Activated CD8-positive, alpha-beta memory T cell treated with anti-CD3 and anti-CD28 coated beads, Interleukin-2, amount 50 U/mL, for 4 hours (primary cell): ENCODE measurements around the gene TRMT2B.
"Not testable (repeated sequence)": the region's sequence is repeated elsewhere in the genome, so short reads cannot be mapped to it uniquely, and the experiment has no call there.

ENCODE experiments used
- DNase-seq: peaks from one replicate; pipeline ENCODE4 v3.0.0-alpha.2; 2020

Gene TRMT2B

DNA sequence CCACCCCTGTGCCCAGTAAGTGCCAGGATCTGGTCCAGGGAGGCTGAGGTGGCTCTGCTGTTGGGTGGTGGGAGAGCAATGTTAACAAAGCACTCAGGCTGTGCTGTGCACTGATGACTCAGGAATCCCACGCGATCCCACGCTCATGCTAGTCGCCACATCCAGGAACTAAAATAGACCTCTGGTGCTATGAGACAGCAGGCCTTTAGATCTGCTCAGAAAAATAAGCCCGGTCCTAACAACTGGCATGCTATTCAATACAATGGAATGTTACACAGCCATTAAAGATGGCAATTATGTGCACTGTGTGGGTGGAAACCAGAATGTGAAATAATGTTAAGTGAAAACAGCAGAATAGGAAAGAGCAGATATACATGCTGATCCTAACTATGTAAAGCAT is 56.4 kb downstream of the TRMT2B start:
- DNase-seq = no peak

DNA sequence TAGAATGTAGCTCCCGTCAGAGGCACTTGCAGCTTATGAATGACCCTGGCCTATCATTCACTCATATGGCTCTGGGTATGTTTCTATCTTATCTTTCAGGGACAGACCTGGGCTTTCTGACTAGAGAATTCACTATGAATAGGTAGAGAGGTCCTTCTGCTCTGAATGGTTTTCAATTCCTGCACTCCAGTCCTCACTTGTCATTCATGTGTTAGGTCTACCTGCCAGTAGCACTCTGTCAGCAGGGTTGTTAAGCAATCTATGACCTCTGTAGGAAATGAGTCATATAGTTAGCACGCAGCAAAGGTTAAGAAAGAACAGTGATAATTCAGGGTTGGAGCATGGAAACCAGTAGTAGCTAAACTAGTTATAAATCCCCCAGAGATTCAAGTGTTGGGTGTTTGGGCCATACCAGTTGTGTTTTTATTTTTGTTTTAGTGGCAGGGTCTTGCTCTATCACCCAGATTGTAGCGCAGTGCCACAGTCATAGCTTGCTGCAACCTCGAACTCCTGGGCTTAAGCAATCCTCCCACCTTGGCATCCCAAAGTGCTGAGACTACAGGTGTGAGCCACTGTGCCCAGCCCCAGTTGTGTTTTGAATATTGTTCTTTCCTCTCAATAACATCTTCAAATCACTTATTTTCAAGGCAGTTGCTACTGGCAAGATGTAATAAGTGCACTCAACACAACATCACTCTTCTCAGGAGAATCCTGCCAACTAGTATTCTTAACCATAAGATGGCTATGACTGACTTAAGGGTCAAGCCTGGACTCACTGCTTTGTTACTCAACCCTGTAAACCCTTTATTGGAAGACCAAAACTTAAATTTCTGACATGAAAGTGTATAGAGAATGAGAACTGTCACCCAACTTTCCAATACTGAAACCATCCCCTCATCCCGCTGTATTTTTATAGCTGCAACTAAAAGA is 57.3 kb downstream of the TRMT2B start:
- DNase-seq = no peak

DNA sequence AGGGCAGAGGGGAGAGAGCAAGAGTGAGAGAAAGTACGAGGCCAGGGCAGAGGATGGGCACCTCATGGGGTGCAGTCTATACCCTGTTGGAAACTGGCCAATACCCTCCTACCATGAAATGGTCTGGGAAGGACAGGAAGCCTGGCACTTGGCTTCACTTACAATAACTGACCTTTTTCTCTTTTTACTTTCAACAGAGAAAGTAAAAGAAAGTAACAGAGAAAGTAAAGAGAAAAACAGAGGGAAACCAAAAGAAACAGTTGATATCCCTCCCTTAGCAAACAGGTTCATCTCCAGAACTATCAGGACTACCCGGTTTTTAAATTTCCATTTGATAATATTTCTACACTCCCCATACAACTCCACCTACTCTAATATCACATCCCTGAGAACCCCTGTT is 61.8 kb downstream of the TRMT2B start:
- DNase-seq = no peak

DNA sequence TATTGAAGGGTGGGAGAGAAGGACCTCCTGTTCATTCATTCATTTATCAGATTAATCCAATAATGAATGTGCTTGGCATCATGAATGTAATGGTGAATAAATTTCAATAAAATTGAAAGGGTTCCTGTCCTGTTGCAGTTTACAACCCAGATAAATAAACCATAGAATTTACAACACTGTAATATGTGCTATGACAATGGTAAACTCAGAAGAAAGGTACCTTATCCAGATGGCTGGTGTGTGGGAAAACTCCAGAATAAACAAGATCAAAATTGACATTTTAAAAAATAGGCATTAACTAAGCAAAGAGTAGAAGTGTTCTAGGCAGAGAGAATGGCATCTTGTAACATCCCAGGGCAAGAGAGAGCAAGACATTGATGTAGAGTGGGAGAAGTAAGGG is 67.1 kb downstream of the TRMT2B start:
- DNase-seq = no peak

DNA sequence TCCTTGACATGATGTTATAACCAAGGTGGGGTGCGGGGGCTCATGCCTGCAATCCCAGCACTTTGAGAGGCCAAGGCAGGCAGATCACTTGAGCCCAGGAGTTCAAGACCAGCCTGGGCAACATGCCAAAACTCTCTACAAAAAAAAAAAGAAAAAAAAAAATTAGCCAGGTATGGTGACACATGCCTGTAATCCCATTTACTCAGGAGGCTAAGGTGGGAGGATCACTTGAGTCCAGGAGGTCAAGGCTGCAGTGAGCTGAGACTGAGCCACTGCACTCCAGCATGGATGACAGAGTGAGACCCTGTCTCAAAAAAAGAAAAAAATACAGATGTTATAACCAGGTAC is 70.4 kb downstream of the TRMT2B start:
- DNase-seq = not testable (repeated sequence)

DNA sequence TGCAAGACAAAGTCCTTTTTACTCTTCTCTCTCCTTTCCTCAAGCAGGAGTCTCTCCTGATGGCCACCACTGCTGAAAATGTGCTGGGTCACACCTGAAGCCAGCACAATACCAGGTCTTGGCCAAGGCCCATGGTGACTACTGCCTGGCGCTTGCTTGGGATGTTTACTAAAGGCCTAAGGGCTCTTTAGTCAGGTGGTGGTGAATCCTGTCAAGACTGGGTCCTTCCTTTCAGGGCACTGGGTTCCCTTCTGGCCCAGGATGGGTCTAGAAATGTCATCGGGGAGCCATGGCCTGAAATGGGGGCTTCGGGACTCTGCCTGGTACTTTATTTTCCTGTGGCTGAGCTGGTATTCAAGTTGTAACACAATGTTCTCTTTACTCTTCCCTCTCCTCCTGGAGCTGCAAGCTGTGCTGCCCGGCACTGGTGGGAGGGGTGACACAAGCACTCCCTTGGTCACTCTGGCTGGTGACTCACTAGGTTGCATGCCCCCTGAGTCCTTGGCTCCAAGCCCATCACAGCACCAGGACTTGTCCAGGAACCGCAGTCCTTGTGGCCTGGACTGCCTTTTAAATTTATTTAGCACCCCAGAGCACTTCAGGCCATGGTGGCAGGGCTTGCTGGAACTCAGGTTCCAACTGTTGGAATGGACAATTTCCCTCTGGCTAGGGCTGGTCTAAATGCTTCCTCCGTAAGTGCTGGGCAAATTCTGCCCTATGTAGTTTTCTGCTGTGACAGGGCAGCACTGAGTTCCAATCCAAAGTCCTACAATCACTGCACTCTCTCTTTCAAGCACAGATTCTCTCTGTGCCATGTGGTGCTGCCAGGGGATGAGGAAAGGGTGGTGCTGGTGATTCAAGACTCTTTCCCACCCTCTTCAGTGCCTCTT is 71.1 kb downstream of the TRMT2B start:
- no peak for DNase-seq

DNA sequence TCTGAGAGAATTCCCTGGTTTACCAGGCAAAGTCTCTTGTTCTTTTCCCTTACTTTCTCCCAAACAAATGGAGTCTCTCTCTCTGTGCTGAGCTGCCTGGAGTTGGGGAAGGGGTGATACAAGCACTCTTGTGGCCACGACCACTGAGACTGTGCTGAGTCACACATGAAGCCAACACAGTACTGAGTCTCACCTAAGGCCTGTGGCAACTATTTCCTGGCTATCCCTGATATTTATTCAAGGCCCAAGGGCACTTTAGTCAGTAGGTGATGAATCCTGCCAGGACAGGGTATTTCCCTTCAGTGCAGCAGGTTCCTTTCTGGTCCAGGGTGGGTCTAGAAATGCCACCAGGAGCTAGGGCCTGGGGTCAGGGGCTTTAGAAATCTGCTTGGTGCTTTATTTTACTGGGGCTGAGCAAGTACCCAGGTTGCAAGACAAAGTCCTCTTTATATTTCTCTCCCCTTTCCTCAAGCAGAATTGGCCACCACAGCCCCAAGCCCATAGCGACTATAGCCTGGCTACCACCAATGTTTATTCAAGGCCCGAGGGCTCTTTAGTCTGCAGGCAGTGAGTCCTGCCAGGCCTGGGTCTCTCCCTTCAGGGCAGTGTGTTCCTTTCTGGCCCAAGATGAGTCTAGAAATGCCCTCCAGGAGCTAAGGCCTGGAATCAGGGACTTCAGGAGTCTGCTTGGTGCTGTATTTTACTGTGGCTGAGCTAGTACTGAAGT is 71.9 kb downstream of the TRMT2B start:
- DNase-seq = no peak

DNA sequence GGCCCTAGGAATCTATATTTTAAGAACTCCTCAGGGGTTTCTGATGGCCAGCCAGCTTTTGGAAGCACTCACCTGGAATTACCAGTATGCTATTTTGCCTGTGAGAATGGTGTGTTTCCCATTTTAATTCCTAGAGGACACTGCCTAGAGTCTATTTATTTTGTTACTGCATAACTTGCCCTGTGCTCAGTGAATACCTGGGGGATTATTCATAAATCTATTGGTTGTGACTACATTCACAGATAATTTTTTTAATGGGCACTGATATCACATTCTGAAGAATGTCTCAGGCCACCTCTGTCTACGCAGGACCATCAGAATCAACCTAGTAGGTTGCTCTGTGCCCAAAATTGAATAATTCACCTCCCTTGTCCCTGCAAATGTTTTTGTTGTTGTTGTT is 75.7 kb downstream of the TRMT2B start:
- DNase-seq = no peak

DNA sequence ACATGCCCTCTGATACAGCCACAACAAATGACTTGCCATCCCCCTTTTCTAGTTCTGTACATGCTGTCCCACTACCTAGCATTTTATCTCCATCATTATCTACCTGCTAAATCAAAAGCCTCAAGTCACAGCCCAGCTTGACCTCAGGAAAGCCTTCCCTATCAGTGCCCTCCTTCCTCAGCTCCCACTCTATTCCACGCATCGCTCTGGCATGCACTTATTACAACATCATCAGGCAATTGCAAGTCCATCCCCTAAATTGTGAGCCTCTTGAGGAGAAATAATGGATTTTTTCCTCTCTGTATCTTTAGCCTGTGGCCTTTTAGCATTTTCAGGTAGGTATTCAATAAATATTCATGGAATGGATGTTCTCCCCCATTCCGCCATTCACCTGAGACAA is 76.7 kb downstream of the TRMT2B start:
- DNase-seq = no peak

DNA sequence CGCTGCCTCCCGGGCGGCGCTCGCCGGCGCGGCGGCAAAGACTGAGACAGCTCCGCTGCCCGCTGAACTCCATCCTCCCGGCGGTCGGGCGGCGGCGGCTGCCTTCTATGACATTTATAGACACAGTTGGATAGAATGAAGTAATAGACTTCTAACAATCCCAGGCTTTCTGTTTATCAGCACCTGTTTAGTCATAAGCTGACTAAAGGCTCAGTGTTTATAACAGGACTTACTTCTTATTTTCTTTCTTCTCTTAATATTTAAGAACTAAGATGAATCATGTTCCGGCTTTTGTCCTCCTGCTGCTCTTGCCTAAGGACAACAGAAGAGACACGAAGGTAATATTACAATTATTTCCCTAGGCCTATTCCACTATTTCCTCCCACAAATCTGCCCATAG is 78.5 kb downstream of the TRMT2B start:
- DNase-seq = no peak

DNA sequence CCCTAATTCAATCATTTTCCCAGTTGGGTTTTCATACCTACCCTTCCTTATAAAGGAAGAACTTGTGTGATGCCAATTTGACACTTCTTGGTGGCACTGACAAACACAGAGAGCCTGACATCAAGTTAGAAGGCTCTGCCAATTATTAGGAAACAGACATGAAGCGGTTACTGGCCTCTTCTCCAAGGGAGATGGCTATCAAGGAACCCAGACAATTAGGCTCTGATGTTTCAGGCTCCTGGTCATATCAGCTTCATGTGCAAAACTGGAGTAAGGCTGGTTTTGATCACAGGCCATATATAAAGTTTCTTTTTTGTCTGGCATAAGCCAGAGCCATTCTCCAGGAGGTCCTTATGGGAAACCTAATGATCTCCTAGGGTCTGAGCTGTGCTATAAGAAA is 82.0 kb downstream of the TRMT2B start:
- no peak for DNase-seq

DNA sequence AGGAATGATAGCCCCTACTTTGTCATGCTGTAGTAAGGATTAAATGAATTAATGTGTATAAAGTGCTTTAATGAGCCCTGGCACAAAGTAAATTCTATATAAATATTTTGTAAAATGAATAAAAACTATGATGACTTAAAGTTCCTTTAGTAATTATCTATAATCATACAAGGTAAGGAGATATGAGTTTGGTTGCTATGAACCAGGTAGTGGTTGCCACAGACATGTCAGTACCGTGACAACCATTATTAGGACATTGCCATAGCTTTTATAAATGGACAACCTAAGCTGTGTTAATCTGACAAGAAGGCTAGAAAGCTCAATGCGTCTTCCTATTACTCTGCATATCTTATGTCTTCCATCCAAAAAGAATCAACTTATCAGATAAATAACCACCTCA is 82.5 kb downstream of the TRMT2B start, which contains the start of gene ARL13A:
Gene ARL13A, plus strand, starts transcription at position 301 of the 400 bp plus-strand sequence. CDS start 3,982 bp downstream, outside the sequence.
- DNase-seq = no peak

DNA sequence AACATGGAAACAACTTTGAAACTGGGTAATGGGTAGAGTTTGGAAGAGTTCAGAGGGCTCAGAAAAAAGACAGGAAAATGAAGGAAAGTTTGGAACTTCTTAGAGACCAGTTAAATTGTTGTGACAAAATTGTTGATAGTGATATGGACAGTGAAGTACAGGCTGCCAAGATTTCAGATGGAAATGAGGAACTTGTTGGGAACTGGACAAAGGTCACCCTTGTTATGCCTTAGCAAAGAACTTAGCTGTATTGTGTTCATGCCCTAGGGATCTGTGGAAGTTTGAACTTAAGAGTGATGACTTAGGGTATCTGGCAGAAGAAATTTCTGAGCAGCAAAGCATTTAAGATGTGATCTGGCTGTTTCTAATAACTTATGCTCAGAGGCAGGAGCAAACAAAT is 87.5 kb downstream of the TRMT2B start:
- DNase-seq = no peak

DNA sequence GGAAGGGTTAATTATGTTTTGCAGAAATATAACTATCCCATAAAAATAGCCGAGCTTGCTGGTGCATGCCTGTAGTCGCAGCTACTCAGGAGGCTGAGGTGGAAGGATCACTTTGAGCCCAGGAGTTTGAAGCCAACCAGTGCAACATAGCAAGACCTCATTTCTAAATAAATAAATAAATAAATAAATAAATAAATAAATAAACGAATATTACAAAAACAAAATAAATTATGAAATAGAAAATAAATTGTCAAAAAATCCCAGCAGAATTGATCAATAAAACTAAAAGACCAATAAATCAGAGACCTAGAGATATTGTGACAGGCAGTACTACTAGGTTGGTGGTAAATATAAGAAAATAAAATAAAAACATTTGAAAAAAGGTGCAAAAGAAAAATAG is 89.1 kb downstream of the TRMT2B start:
- DNase-seq = no peak
